Fibroblast of lung (primary cell): Measurements from ENCODE around the gene ASTN1. TPM values are rescaled to one million over a fixed set of nuclear protein-coding genes. Genes with fewer than 3 reads are reported as not detected.

Experiments used
- DNase-seq, 2 donors: peaks; one replicate each; pipeline versions ENCODE4 v3.0.0 to v3.0.0-alpha.2; 2010; ENCODE audit warnings: low read depth in 2 of 2
- H2AFZ ChIP-seq: 2 replicates; pipeline ENCODE4 v1.5.1; 2012; ENCODE audit warnings: low read length, control low read depth, inconsistent platforms
- H3K27ac ChIP-seq: 2 replicates; pipeline ENCODE4 v1.5.1; 2011; ENCODE audit warnings: low read length, control low read depth; ENCODE audit not compliant: insufficient read depth
- H3K27me3 ChIP-seq: 2 replicates; pipeline ENCODE4 v1.5.1; 2011; ENCODE audit warnings: mild to moderate bottlenecking, low read length; ENCODE audit not compliant: control insufficient read depth, insufficient read depth
- H3K36me3 ChIP-seq: 2 replicates; pipeline ENCODE4 v1.5.1; 2011; ENCODE audit warnings: low read length; ENCODE audit not compliant: control insufficient read depth, insufficient read depth
- H3K4me1 ChIP-seq: 2 replicates; pipeline ENCODE4 v1.5.1; 2011; ENCODE audit warnings: low read length; ENCODE audit not compliant: control insufficient read depth, insufficient read depth; ENCODE audit errors: extremely low read depth
- H3K4me2 ChIP-seq: 2 replicates; pipeline ENCODE4 v1.5.1; 2011; ENCODE audit warnings: low read length, control low read depth; ENCODE audit not compliant: insufficient read depth; ENCODE audit errors: extremely low read depth
- H3K4me3 ChIP-seq, 4 experiments: fragments of 200-600 bp in 1 of 4; sonication (generic) in 1 of 4; replicated peaks in 1 of 4; 2 replicates each; pipeline ENCODE4 v1.5.1; 2011 to 2016; ENCODE audit warnings: low read length in 4 of 4, low read depth in 3 of 4, mild to moderate bottlenecking in 3 of 4, control low read depth in 2 of 4, inconsistent platforms in 1 of 4, mixed read lengths in 1 of 4; ENCODE audit not compliant: insufficient read depth in 1 of 4; ENCODE audit errors: control extremely low read depth in 1 of 4
- H3K79me2 ChIP-seq: 2 replicates; pipeline ENCODE4 v1.5.1; 2012; ENCODE audit warnings: mild to moderate bottlenecking, low read length, inconsistent platforms; ENCODE audit not compliant: control insufficient read depth, insufficient read depth
- H3K9ac ChIP-seq: 2 replicates; pipeline ENCODE4 v1.5.1; 2011; ENCODE audit warnings: mild to moderate bottlenecking, low read length, control low read depth; ENCODE audit not compliant: insufficient read depth
- H3K9me3 ChIP-seq: 2 replicates; pipeline ENCODE4 v1.5.1; 2012; ENCODE audit warnings: low read depth, low read length; ENCODE audit not compliant: control insufficient read depth, insufficient read depth
- H4K20me1 ChIP-seq: 2 replicates; pipeline ENCODE4 v1.5.1; 2011; ENCODE audit warnings: low read length; ENCODE audit not compliant: control insufficient read depth, insufficient read depth; ENCODE audit errors: extremely low read depth
- CTCF ChIP-seq, 2 donors: IDR thresholded peaks in 1 of 2; conservative IDR thresholded peaks in 1 of 2; 1 replicate in 1 of 2; 2 replicates in 1 of 2; pipeline ENCODE4 v1.5.1; 2011 to 2012; ENCODE audit warnings: low read length in 2 of 2, control low read depth in 1 of 2, inconsistent platforms in 1 of 2, low read depth in 1 of 2, mild to moderate bottlenecking in 1 of 2
- EZH2 ChIP-seq: IDR thresholded peaks from 2 replicates; pipeline ENCODE4 v1.5.1; 2012; ENCODE audit warnings: low read length, control low read depth, mild to moderate bottlenecking; ENCODE audit errors: missing control alignments
- polyA plus RNA-seq, 2 donors: library from polyadenylated mRNA; depleted of rRNA in 1 of 2; stranded (reverse) in 1 of 2; unstranded in 1 of 2; fragments of >200 nt; gene quantifications; 2 replicates each; pipeline ENCODE4 v1.2.1, GENCODE V29; 2011 to 2012; ENCODE audit warnings: missing spikeins in 1 of 2
- total RNA-seq: library from RNA; depleted of rRNA; stranded (reverse); fragments of >200 nt; gene quantifications from 2 replicates; pipeline ENCODE4 v1.2.1, GENCODE V29; 2014

Gene ASTN1
- total and polyA plus RNA-seq, 2 donors (not counting 1 experiment from before 2014, with no cell fraction given) = 0.06 to 0.17 TPM

- Histone ChIP-seq H3K9ac (no peak overlapping the region), H3K4me3 (no peak overlapping the region), H3K27me3 (no peaks in the 10 kb centered on the region), H2AFZ (no peak overlapping the region), H3K9me3 (no peaks in the 10 kb centered on the region), H3K79me2 (no peaks in the 10 kb centered on the region), H3K36me3 (no peaks in the 10 kb centered on the region), H3K4me1 (no peaks in the 10 kb centered on the region), H4K20me1 (no peaks in the 10 kb centered on the region), H3K4me2 (no peak overlapping the region), H3K27ac (no peak overlapping the region)
- TF ChIP-seq EZH2 = no peak
- TF ChIP-seq CTCF (conservative IDR thresholded peaks at IDR 0.05 in 1 of 2, IDR thresholded peaks at IDR 0.05 in 1 of 2; ENCODE audit: low read depth in 1 of 2, low read length in 2 of 2) = no peak
- peak in 1 of 2 donors; percentile 34 for DNase-seq
Measured at GRCh38 chr1:176939993-176940392, 224.5 kb downstream of the ASTN1 start.

- H3K4me2 ChIP-seq = no peak overlapping the region
- no peaks in the 10 kb centered on the region for H4K20me1 ChIP-seq
- no peaks in the 10 kb centered on the region for H3K36me3 ChIP-seq
- no peak overlapping the region for H3K4me3 ChIP-seq
- no peak overlapping the region for H3K9ac ChIP-seq
- no peaks in the 10 kb centered on the region for H3K79me2 ChIP-seq
- no peaks in the 10 kb centered on the region for H3K4me1 ChIP-seq
- H3K27me3 ChIP-seq = no peaks in the 10 kb centered on the region
- TF ChIP-seq CTCF (conservative IDR thresholded peaks at IDR 0.05 in 1 of 2, IDR thresholded peaks at IDR 0.05 in 1 of 2; ENCODE audit: low read depth in 1 of 2, low read length in 2 of 2) = no peak
- TF ChIP-seq EZH2 = no peak
- H3K9me3 ChIP-seq = no peaks in the 10 kb centered on the region
- no peak for DNase-seq
- H2AFZ ChIP-seq = no peak overlapping the region
- no peak overlapping the region for H3K27ac ChIP-seq
Measured at GRCh38 chr1:176938375-176938774, 226.1 kb downstream of the ASTN1 start.

GRCh38 chr1:176934370-176934769 lies 230.1 kb downstream of the ASTN1 start:
- Histone ChIP-seq H3K36me3 (no peaks in the 10 kb centered on the region), H2AFZ (no peak overlapping the region), H3K9ac (no peak overlapping the region), H3K27ac (no peak overlapping the region), H3K9me3 (no peaks in the 10 kb centered on the region), H3K79me2 (no peaks in the 10 kb centered on the region), H3K4me3 (no peak overlapping the region), H4K20me1 (no peaks in the 10 kb centered on the region), H3K4me1 (no peaks in the 10 kb centered on the region), H3K27me3 (no peaks in the 10 kb centered on the region), H3K4me2 (no peak overlapping the region)
- DNase-seq = no peak
- TF ChIP-seq EZH2 (no peak), CTCF (conservative IDR thresholded peaks at IDR 0.05 in 1 of 2, IDR thresholded peaks at IDR 0.05 in 1 of 2; ENCODE audit: low read depth in 1 of 2, low read length in 2 of 2) (no peak)
